Endodermal cell (in vitro differentiated cells): ENCODE results near the gene HPCAL1. TPM values are rescaled to one million over a fixed set of nuclear protein-coding genes. Genes with fewer than 3 reads are reported as not detected.

ENCODE experiments used
- DNase-seq: peaks from one replicate; pipeline ENCODE4 v3.0.0-alpha.2; 2017
- H3K27ac ChIP-seq: 2 replicates; pipeline ENCODE4 v1.5.1; 2013; ENCODE audit warnings: mild to moderate bottlenecking, low read depth, low read length, moderate library complexity
- H3K27me3 ChIP-seq: 2 replicates; pipeline ENCODE4 v1.6.1; 2013; ENCODE audit warnings: mild to moderate bottlenecking, low read length, moderate library complexity; ENCODE audit not compliant: insufficient read depth, control insufficient read depth, poor library complexity, severe bottlenecking
- H3K36me3 ChIP-seq: 2 replicates; pipeline ENCODE4 v1.7.0; 2013; ENCODE audit warnings: mild to moderate bottlenecking, low read length, moderate library complexity; ENCODE audit not compliant: control insufficient read depth, insufficient read depth
- H3K4me1 ChIP-seq: one replicate; pipeline ENCODE4 v1.7.0; 2013; ENCODE audit warnings: low read length; ENCODE audit not compliant: control insufficient read depth, insufficient read depth
- H3K4me3 ChIP-seq: 2 replicates; pipeline ENCODE4 v1.5.1; 2013; ENCODE audit warnings: mild to moderate bottlenecking, low read length, moderate library complexity
- H3K9ac ChIP-seq: 2 replicates; pipeline ENCODE4 v1.6.1; 2013; ENCODE audit warnings: mild to moderate bottlenecking, low read length, moderate library complexity; ENCODE audit not compliant: poor library complexity, severe bottlenecking; ENCODE audit errors: extremely low read depth
- H3K9me3 ChIP-seq: 2 replicates; pipeline ENCODE4 v1.6.1; 2013; ENCODE audit warnings: mild to moderate bottlenecking, low read length, moderate library complexity; ENCODE audit not compliant: control insufficient read depth
- H3K27ac Mint-ChIP-seq: 2 replicates; pipeline ENCODE4 v1.8.0; 2020; ENCODE audit warnings: mixed read lengths
- H3K27me3 Mint-ChIP-seq: 2 replicates; pipeline ENCODE4 v1.8.0; 2021; ENCODE audit warnings: mild to moderate bottlenecking, mixed read lengths; ENCODE audit not compliant: insufficient read depth
- H3K36me3 Mint-ChIP-seq: 2 replicates; pipeline ENCODE4 v1.8.0; 2020; ENCODE audit warnings: low read depth, mixed read lengths
- H3K4me1 Mint-ChIP-seq: 2 replicates; pipeline ENCODE4 v1.8.0; 2020; ENCODE audit warnings: mixed read lengths
- H3K4me3 Mint-ChIP-seq: 2 replicates; pipeline ENCODE4 v1.8.0; 2020; ENCODE audit warnings: mild to moderate bottlenecking, moderate library complexity, mixed read lengths
- H3K9me3 Mint-ChIP-seq: 2 replicates; pipeline ENCODE4 v1.8.0; 2020; ENCODE audit warnings: mild to moderate bottlenecking, mixed read lengths
- CTCF ChIP-seq: fragments of 200-600 bp; sonication (generic); conservative IDR thresholded peaks from 2 replicates; pipeline ENCODE4 v1.5.0; 2021; ENCODE audit warnings: antibody characterized with exemption, mild to moderate bottlenecking
- WGBS, 2 experiments: methylation state at CpG; one replicate each; pipeline versions ENCODE4 v1.1.5 to v1.1.7; 2013; ENCODE audit warnings: missing lambda C conversion rate in 2 of 2, mixed read lengths in 1 of 2; ENCODE audit not compliant: insufficient coverage in 1 of 2, insufficient read length in 1 of 2; 5-methylcytosine and 5-hydroxymethylcytosine counted together
- total RNA-seq, 2 donors: library from RNA; stranded (reverse); fragmentation: NEBNext Ultra II Directional in 1 of 2; extraction: Animal tissue kit (Norgen Biotek cat#: 25700) in 1 of 2; gene quantifications; 2 replicates in 1 of 2; 3 replicates in 1 of 2; pipeline ENCODE4 v1.2.1, GENCODE V29; 2021

Gene HPCAL1
- total RNA-seq, 2 donors from 2014 or later: 6.8 to 8.1 TPM

- no peak for TF ChIP-seq CTCF
- peak overlapping the region; percentile 70 for H3K27ac ChIP-seq
- no peaks in the 10 kb centered on the region for H3K9me3 ChIP-seq
- WGBS, 2 experiments: 61 to 83% methylated on average over 6 to 17 of the region's 17 CpGs
- Mint-ChIP-seq H3K27me3 (no peaks in the 10 kb centered on the region), H3K36me3 (no peaks in the 10 kb centered on the region), H3K9me3 (no peaks in the 10 kb centered on the region), H3K4me3 (no peak overlapping the region), H3K4me1 (peaks cover 2% of the 10 kb centered on the region), H3K27ac (no peak overlapping the region)
- peak; percentile 75 for DNase-seq
- H3K36me3 ChIP-seq: no peaks in the 10 kb centered on the region
- no peak overlapping the region for H3K4me3 ChIP-seq
- no peaks in the 10 kb centered on the region for H3K4me1 ChIP-seq
- no peak overlapping the region for H3K9ac ChIP-seq
- no peaks in the 10 kb centered on the region for H3K27me3 ChIP-seq
These were observed 17.0 kb upstream of the HPCAL1 start for GRCh38 chr2:10285556-10286198.

- Histone ChIP-seq H3K9ac (no peak overlapping the region), H3K4me1 (no peaks in the 10 kb centered on the region), H3K9me3 (no peaks in the 10 kb centered on the region), H3K27ac (no peak overlapping the region), H3K36me3 (no peaks in the 10 kb centered on the region), H3K27me3 (no peaks in the 10 kb centered on the region), H3K4me3 (no peak overlapping the region)
- DNase-seq: no peak
- WGBS, 2 experiments: 90 to 93% methylated on average over 16 to 27 of the region's 27 CpGs
- Mint-ChIP-seq H3K4me3 (no peak overlapping the region), H3K27me3 (no peaks in the 10 kb centered on the region), H3K36me3 (no peaks in the 10 kb centered on the region), H3K4me1 (peaks cover 2% of the 10 kb centered on the region), H3K9me3 (no peaks in the 10 kb centered on the region), H3K27ac (no peak overlapping the region)
- TF ChIP-seq CTCF: no peak
These were observed 16.3 kb upstream of the HPCAL1 start for GRCh38 chr2:10286216-10287037.

GRCh38 chr2:10287761-10288160 lies 14.9 kb upstream of the HPCAL1 start:
- 93% methylated on average over 7 of the region's 7 CpGs for WGBS, 2 experiments
- Mint-ChIP-seq H3K27ac (no peak overlapping the region), H3K4me1 (peaks cover 2% of the 10 kb centered on the region), H3K36me3 (no peaks in the 10 kb centered on the region), H3K27me3 (no peaks in the 10 kb centered on the region), H3K4me3 (no peak overlapping the region), H3K9me3 (no peaks in the 10 kb centered on the region)
- no peak for TF ChIP-seq CTCF
- H3K4me1 ChIP-seq: no peaks in the 10 kb centered on the region
- no peak overlapping the region for H3K4me3 ChIP-seq
- H3K9ac ChIP-seq: no peak overlapping the region
- no peaks in the 10 kb centered on the region for H3K9me3 ChIP-seq
- no peak for DNase-seq
- H3K27me3 ChIP-seq: no peaks in the 10 kb centered on the region
- no peak overlapping the region for H3K27ac ChIP-seq
- H3K36me3 ChIP-seq: no peaks in the 10 kb centered on the region
